H1 (cell line): ENCODE measurements around the gene LRRC61. TPM values are rescaled to one million over a fixed set of nuclear protein-coding genes. Genes with fewer than 3 reads are reported as not detected.

Source experiments
- CHD1 ChIP-seq: IDR thresholded peaks from 2 replicates; pipeline ENCODE4 v1.6.1; 2012; ENCODE audit warnings: low read depth, low read length, improper control_type of control experiment
- EP300 ChIP-seq, 2 experiments: IDR thresholded peaks; 1 replicate in 1 of 2; 2 replicates in 1 of 2; pipeline ENCODE4 v1.6.1; 2011 to 2012; ENCODE audit warnings: low read depth in 2 of 2, low read length in 2 of 2, mild to moderate bottlenecking in 2 of 2, borderline replicate concordance in 1 of 2, inconsistent platforms in 1 of 2, moderate library complexity in 1 of 2
- PHF8 ChIP-seq: fragments of 200-600 bp; sonication (generic); conservative IDR thresholded peaks from 2 replicates; pipeline ENCODE4 v1.7.1; 2012; ENCODE audit warnings: low read depth, mild to moderate bottlenecking, inconsistent platforms, low read length, moderate library complexity
- POLR2A ChIP-seq, 2 experiments: IDR thresholded peaks; 1 replicate in 1 of 2; 2 replicates in 1 of 2; pipeline ENCODE4 v1.6.1; 2011; ENCODE audit warnings: low read depth in 2 of 2, low read length in 2 of 2, mild to moderate bottlenecking in 2 of 2; ENCODE audit errors: control extremely low read depth in 1 of 2
- POU5F1 ChIP-seq: IDR thresholded peaks from 2 replicates; pipeline ENCODE4 v1.6.1; 2011; ENCODE audit warnings: low read depth, mild to moderate bottlenecking, low read length, moderate library complexity
- RAD21 ChIP-seq, 2 experiments: IDR thresholded peaks in 1 of 2; conservative IDR thresholded peaks in 1 of 2; 2 replicates each; pipeline ENCODE4 v1.6.1; 2011; ENCODE audit warnings: low read depth in 2 of 2, low read length in 2 of 2, improper control_type of control experiment in 1 of 2, inconsistent platforms in 1 of 2, mild to moderate bottlenecking in 1 of 2, moderate library complexity in 1 of 2
- SIN3A ChIP-seq, 2 experiments: IDR thresholded peaks in 1 of 2; conservative IDR thresholded peaks in 1 of 2; 2 replicates each; pipeline ENCODE4 v1.6.1; 2011 to 2012; ENCODE audit warnings: low read length in 2 of 2, improper control_type of control experiment in 1 of 2, low read depth in 1 of 2, mild to moderate bottlenecking in 1 of 2
- SIX5 ChIP-seq: IDR thresholded peaks from 2 replicates; pipeline ENCODE4 v1.6.1; 2011; ENCODE audit warnings: mild to moderate bottlenecking, low read depth, low read length
- SRF ChIP-seq: IDR thresholded peaks from 2 replicates; pipeline ENCODE4 v1.6.1; 2011; ENCODE audit warnings: mild to moderate bottlenecking, low read depth, low read length, moderate library complexity
- TAF1 ChIP-seq: IDR thresholded peaks from 2 replicates; pipeline ENCODE4 v1.6.1; 2011; ENCODE audit warnings: mild to moderate bottlenecking, low read depth, low read length
- polyA plus RNA-seq, 7 experiments: library from polyadenylated mRNA; depleted of rRNA in 3 of 7; stranded (reverse) in 5 of 7; unstranded in 2 of 7; fragments of >200 nt in 5 of 7; fragments of 200-250 nt in 2 of 7; gene quantifications; 1 replicate in 5 of 7; 2 replicates in 1 of 7; 4 replicates in 1 of 7; pipeline versions ENCODE4 v1.2.1 to v1.2.3, GENCODE V29; 2011 to 2013; ENCODE audit warnings: missing spikeins in 2 of 7, mixed read lengths in 2 of 7
- total RNA-seq: library from RNA; stranded (reverse); fragmentation: NEBNext Ultra II Directional; extraction: Animal tissue kit (Norgen Biotek cat#: 25700); gene quantifications from 2 replicates; pipeline ENCODE4 v1.2.1, GENCODE V29; 2021

Gene LRRC61
- total and polyA plus RNA-seq, 2 of the 8 experiments (the other 6 are each of a cell fraction or from before 2014, with no cell fraction given), result 0.73 to 44.8 TPM

DNA sequence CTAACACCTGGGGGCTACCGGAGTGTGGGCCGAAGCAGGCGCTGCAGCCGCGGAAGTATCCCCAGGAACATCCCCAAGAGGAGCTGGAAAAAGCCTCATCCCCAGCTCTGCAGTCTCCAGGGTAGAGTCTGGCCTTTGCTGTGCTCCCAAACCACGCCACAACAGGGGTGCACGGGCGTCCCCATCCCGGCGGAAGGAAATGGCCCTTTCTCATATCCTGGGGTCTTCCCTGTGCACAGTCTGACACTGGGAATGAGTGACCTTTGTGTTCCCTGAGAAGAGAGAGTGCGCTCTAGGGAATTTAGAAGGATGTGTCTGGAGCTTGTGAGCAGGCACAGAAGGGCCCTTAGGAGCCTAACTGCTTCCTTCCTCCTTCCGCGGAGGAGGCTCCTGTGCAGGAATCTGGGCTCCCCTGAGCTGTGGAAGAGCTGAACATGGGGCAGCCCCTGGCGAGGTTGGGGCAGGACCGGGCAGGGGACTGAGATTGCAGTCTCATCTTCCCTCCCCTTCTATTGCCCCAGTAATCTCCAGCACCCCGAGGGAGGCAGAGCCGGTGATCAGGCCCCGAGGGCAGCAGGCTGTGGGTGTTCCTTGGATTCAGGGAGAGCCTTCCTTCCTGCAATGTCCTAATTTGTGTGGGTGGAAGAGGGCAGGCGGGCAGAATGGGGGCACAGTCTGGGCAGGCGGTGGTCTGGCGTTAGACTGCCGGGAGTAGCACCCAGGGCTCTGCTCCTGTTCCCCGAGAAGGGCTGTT lies 46.8 kb downstream of the LRRC61 start (continued):
- TF ChIP-seq RAD21 (IDR thresholded peaks at IDR 0.05 in 1 of 2, conservative IDR thresholded peaks at IDR 0.05 in 1 of 2; ENCODE audit: low read depth in 2 of 2, low read length in 2 of 2), result no peak
- no peak for TF ChIP-seq CHD1
- TF ChIP-seq PHF8, result no peak
- no peak for TF ChIP-seq SIN3A (conservative IDR thresholded peaks at IDR 0.05 in 1 of 2, IDR thresholded peaks at IDR 0.05 in 1 of 2; ENCODE audit: low read depth in 1 of 2, low read length in 2 of 2)
- no peak for TF ChIP-seq POLR2A (IDR thresholded peaks at IDR 0.05; ENCODE audit: control extremely low read depth in 1 of 2, low read depth in 2 of 2, low read length in 2 of 2)
- no peak for TF ChIP-seq POU5F1
- no peak for TF ChIP-seq SRF
- TF ChIP-seq EP300 (IDR thresholded peaks at IDR 0.05; ENCODE audit: borderline replicate concordance in 1 of 2, low read depth in 2 of 2, low read length in 2 of 2), result no peak
- no peak for TF ChIP-seq TAF1
- no peak for TF ChIP-seq SIX5
